Uterus (tissue), 2 donors: ENCODE data around the gene GRK3.

ENCODE experiments used
- CTCF ChIP-seq, 4 experiments: fragments of 200-600 bp in 2 of 4; fragments of 450-650 bp in 2 of 4; sonication (generic) in 2 of 4; IDR thresholded peaks; one replicate each; pipeline ENCODE4 v1.5.1; 2016 to 2019; ENCODE audit warnings: antibody characterized with exemption in 4 of 4, mild to moderate bottlenecking in 2 of 4, moderate library complexity in 1 of 4
- POLR2A ChIP-seq, 2 donors: fragments of 450-650 bp; IDR thresholded peaks; one replicate each; pipeline ENCODE4 v1.6.1; 2016; ENCODE audit warnings: antibody characterized with exemption in 2 of 2, mild to moderate bottlenecking in 1 of 2, moderate library complexity in 1 of 2

- TF ChIP-seq CTCF (IDR thresholded peaks at IDR 0.05) (no peak), POLR2A (IDR thresholded peaks at IDR 0.05) (no peak)
Measured at GRCh38 chr22:25637672-25638071, 73.2 kb downstream of the GRK3 start.
